ENCODE results near the gene SLC4A3. TPM values are rescaled to one million over a fixed set of nuclear protein-coding genes. Genes with fewer than 3 reads are reported as not detected.

Gene SLC4A3
- total and polyA plus RNA-seq, 2 of the 8 experiments (the other 6 are each of a cell fraction or from before 2014, with no cell fraction given), result 4.8 to 7.4 TPM

- no peak overlapping the region for H2BK12ac ChIP-seq (ENCODE audit: low read depth, low read length)
- no peaks in the 10 kb centered on the region for H3K79me1 ChIP-seq (ENCODE audit: low read depth, low read length)
- no peak overlapping the region for H2BK120ac ChIP-seq (replicated peaks; ENCODE audit: low read depth, low read length)
- no peak overlapping the region for H3K56ac ChIP-seq (replicated peaks; ENCODE audit: insufficient read length, low read depth, low read length)
- H4K5ac ChIP-seq (ENCODE audit: insufficient read length, low read depth, low read length), result no peak overlapping the region
- no peaks in the 10 kb centered on the region; a peak in 2 of 7 replicates for H3K27me3 ChIP-seq (replicated peaks in 1 of 4; ENCODE audit: control insufficient read depth in 3 of 4, extremely low read depth in 1 of 4, insufficient read depth in 3 of 4, low read length in 3 of 4)
- ChIA-PET POLR2A (ENCODE audit: partially characterized antibody) (interaction anchor here (0.8 to 1.1 kb wide), 2 partner anchors 11 to 32 kb away, joined by 3 to 4 read pairs; no protein-coding TSS in a partner anchor), CTCF (ENCODE audit: partially characterized antibody) (interaction anchor here (0.9 to 3.6 kb wide), 9 partner anchors 9 to 159 kb away, joined by 3 to 23 read pairs (median 4); no protein-coding TSS in a partner anchor)
- no peak overlapping the region for H3K4me2 ChIP-seq (ENCODE audit: insufficient read depth in 1 of 2, low read depth in 2 of 2, low read length in 2 of 2)
- H2BK15ac ChIP-seq (ENCODE audit: low read length), result no peak overlapping the region
- no peak overlapping the region for H3K4ac ChIP-seq (replicated peaks; ENCODE audit: insufficient read length, low read depth, low read length)
- no peak overlapping the region for H3K4me3 ChIP-seq (ENCODE audit: extremely low read depth in 1 of 4, insufficient read depth in 2 of 4, low read depth in 3 of 4, low read length in 4 of 4)
- H3K23me2 ChIP-seq (ENCODE audit: low read depth, low read length), result no peaks in the 10 kb centered on the region
- H2BK20ac ChIP-seq (ENCODE audit: low read length), result no peak overlapping the region
- H4K8ac ChIP-seq (ENCODE audit: extremely low read depth, insufficient read depth, low read length), result no peak overlapping the region
- H3K9ac ChIP-seq (replicated peaks in 1 of 4; ENCODE audit: extremely low read depth in 1 of 4, low read depth in 3 of 4, low read length in 3 of 4), result no peak overlapping the region
- no peak overlapping the region for H3K14ac ChIP-seq (ENCODE audit: insufficient read length)
- FAIRE-seq (no peak), DNase-seq (ENCODE audit: low read depth in 1 of 2, low spot score in 2 of 2) (no peak)
- H3K27ac ChIP-seq (ENCODE audit: low read depth, low read length), result no peak overlapping the region
- no peaks in the 10 kb centered on the region for H3K4me1 ChIP-seq (replicated peaks in 1 of 4; ENCODE audit: control insufficient read depth in 3 of 4, insufficient read depth in 4 of 4, low read length in 3 of 4)
- H4K20me1 ChIP-seq (replicated peaks in 1 of 2; ENCODE audit: control insufficient read depth in 1 of 2, insufficient read depth in 2 of 2, low read length in 2 of 2), result no peaks in the 10 kb centered on the region
- no peaks in the 10 kb centered on the region for H3K79me2 ChIP-seq (ENCODE audit: control insufficient read depth in 1 of 2, insufficient read depth in 2 of 2, low read length in 2 of 2)
- no peak overlapping the region for H4K91ac ChIP-seq (replicated peaks; ENCODE audit: insufficient read length, low read length)
- no peak overlapping the region for H3K23ac ChIP-seq (ENCODE audit: insufficient read length)
- H2AK5ac ChIP-seq (ENCODE audit: low read depth, low read length), result no peak overlapping the region
- H3K36me3 ChIP-seq (ENCODE audit: control insufficient read depth in 2 of 4, insufficient read depth in 4 of 4, low read length in 3 of 4), result no peaks in the 10 kb centered on the region
- H3K18ac ChIP-seq (ENCODE audit: extremely low read depth, low read length), result no peak overlapping the region
- no peak overlapping the region for H2AFZ ChIP-seq (ENCODE audit: low read length)
- no peak overlapping the region for H2BK5ac ChIP-seq (ENCODE audit: low read depth, low read length)
- 88% methylated on average over 3 of the region's 3 CpGs; no CpG with 5 or more reads in 1 of the 2 experiments for WGBS, 2 experiments (ENCODE audit: extremely low coverage in 1 of 2, insufficient coverage in 1 of 2, insufficient read length in 1 of 2, insufficient replicate concordance in 2 of 2, low coverage in 1 of 2, low lambda C conversion rate in 2 of 2, missing lambda C conversion rate in 1 of 2)
- peaks cover 5 to 10% of the 10 kb centered on the region in 2 experiments; a peak in 3 of 4 replicates for H3K9me3 ChIP-seq (ENCODE audit: insufficient read depth in 2 of 2, low read depth in 1 of 2, low read length in 1 of 2)
- TF ChIP-seq SRF (IDR thresholded peaks at IDR 0.05; ENCODE audit: low read depth, low read length) (no peak), SIN3A (conservative IDR thresholded peaks at IDR 0.05 in 1 of 2, IDR thresholded peaks at IDR 0.05 in 1 of 2; ENCODE audit: low read depth in 1 of 2, low read length in 2 of 2) (no peak), RAD21 (IDR thresholded peaks at IDR 0.05 in 1 of 2, conservative IDR thresholded peaks at IDR 0.05 in 1 of 2; ENCODE audit: low read depth in 2 of 2, low read length in 2 of 2) (no peak), BRCA1 (IDR thresholded peaks at IDR 0.05; ENCODE audit: low read depth, low read length) (no peak), CTCF (IDR thresholded peaks at IDR 0.05; ENCODE audit: control extremely low read depth in 1 of 3, insufficient read depth in 1 of 3, low read depth in 1 of 3, low read length in 3 of 3) (no peak), YY1 (IDR thresholded peaks at IDR 0.05; ENCODE audit: low read depth, low read length) (no peak), HDAC6 (IDR thresholded peaks at IDR 0.05; ENCODE audit: low read depth, low read length) (no peak), TAF1 (IDR thresholded peaks at IDR 0.05; ENCODE audit: low read depth, low read length) (no peak), ATF2 (IDR thresholded peaks at IDR 0.05; ENCODE audit: low read length) (no peak)
Observed at GRCh38 chr2:219679041-219679440, 51.6 kb downstream of the SLC4A3 start.
